SU-DHL-6 (cell line): ENCODE measurements around the gene PRKCE.

Experiments used
- H2AFZ ChIP-seq: fragments of 200-600 bp; sonication (generic); 2 replicates; pipeline ENCODE4 v1.6.1; 2014; ENCODE audit warnings: low read depth, mild to moderate bottlenecking, moderate library complexity, mixed read lengths, antibody characterized with exemption, low read length; ENCODE audit not compliant: severe bottlenecking
- H3F3A ChIP-seq: fragments of 200-600 bp; shearing (Covaris generic); 2 replicates; pipeline ENCODE4 v1.6.0; 2016; ENCODE audit warnings: antibody characterized with exemption, mild to moderate bottlenecking; ENCODE audit not compliant: insufficient read depth
- H3K27ac ChIP-seq: fragments of 200-600 bp; sonication (generic); 2 replicates; pipeline ENCODE4 v1.5.1; 2016; ENCODE audit warnings: low read depth, mild to moderate bottlenecking, low read length, moderate library complexity, mixed read lengths
- H3K27me3 ChIP-seq: fragments of 200-600 bp; sonication (generic), shearing (Covaris generic); 2 replicates; pipeline ENCODE4 v1.6.0; 2014; ENCODE audit warnings: mild to moderate bottlenecking, low read length
- H3K36me3 ChIP-seq: fragments of 200-600 bp; sonication (generic); 2 replicates; pipeline ENCODE4 v1.6.1; 2014; ENCODE audit warnings: mild to moderate bottlenecking, low read length, mixed read lengths
- H3K4me2 ChIP-seq: fragments of 300-600, 200-600 bp; shearing (Covaris generic), sonication (generic); 2 replicates; pipeline ENCODE4 v1.6.0; 2014; ENCODE audit warnings: low read length, low read depth, mild to moderate bottlenecking; ENCODE audit not compliant: poor library complexity, severe bottlenecking
- H3K4me3 ChIP-seq: fragments of 200-600 bp; sonication (generic); 2 replicates; pipeline ENCODE4 v1.5.1; 2014; ENCODE audit warnings: antibody characterized with exemption, low read length, mild to moderate bottlenecking, mixed read lengths; ENCODE audit not compliant: insufficient read depth, poor library complexity, severe bottlenecking
- H3K79me2 ChIP-seq: fragments of 200-600 bp; sonication (generic); 2 replicates; pipeline ENCODE4 v1.6.1; 2014; ENCODE audit warnings: mild to moderate bottlenecking, low read length, moderate library complexity; ENCODE audit not compliant: insufficient read depth
- H3K9ac ChIP-seq: fragments of 200-600 bp; sonication (generic); 2 replicates; pipeline ENCODE4 v1.7.0; 2014; ENCODE audit warnings: mild to moderate bottlenecking, low read length
- H3K9me2 ChIP-seq: fragments of 200-600 bp; sonication (generic); replicated peaks from 2 replicates; pipeline ENCODE4 v1.6.1; 2014; ENCODE audit warnings: low read length; ENCODE audit not compliant: insufficient read depth
- H3K9me3 ChIP-seq: fragments of 200-600 bp; sonication (generic); 2 replicates; pipeline ENCODE4 v1.6.1; 2014; ENCODE audit warnings: low read length, mixed read lengths; ENCODE audit not compliant: insufficient read depth
- H4K20me1 ChIP-seq: fragments of 200-600 bp; sonication (generic); 2 replicates; pipeline ENCODE4 v1.6.1; 2014; ENCODE audit warnings: low read depth, mild to moderate bottlenecking, antibody characterized with exemption, low read length, moderate library complexity, mixed read lengths
- EZH2phosphoT487 ChIP-seq: fragments of 200-600 bp; sonication (generic), shearing (Covaris generic); conservative IDR thresholded peaks from 2 replicates; pipeline ENCODE4 v1.6.1; 2018; ENCODE audit warnings: mild to moderate bottlenecking, antibody characterized with exemption, low read length, moderate library complexity, mixed read lengths
- TF ChIP-seq, protein P1 (sequence below): fragments of 200-600 bp; sonication (generic); IDR thresholded peaks from one replicate; pipeline ENCODE4 v1.5.1; 2017; ENCODE audit warnings: antibody characterized with exemption, mild to moderate bottlenecking, low read length, moderate library complexity; ENCODE audit not compliant: insufficient read depth, poor library complexity, severe bottlenecking

PRKCE gene

DNA sequence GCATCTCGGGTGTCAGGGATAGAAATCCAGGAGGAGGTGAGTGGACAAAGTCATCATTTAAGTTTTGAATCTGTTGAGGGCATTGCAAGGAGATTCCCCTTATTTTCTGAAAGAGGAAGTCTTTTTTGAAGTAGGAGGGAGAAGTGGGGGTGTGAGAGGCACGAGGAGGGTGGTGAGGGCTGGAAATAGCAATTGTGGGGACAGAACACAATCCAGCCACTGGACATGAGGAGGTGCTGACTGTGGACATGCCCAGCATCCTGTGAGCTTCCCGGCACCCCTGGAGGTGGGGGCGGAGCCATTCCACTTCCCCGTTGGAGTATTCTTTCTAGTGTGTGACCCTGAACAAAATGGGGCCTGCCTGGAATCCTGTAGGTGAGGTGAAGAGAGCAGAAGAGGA lies 335.0 kb downstream of the PRKCE start:
- Histone ChIP-seq H3K9ac (no peak overlapping the region), H3K4me3 (no peak overlapping the region), H2AFZ (no peak overlapping the region), H3K27me3 (no peaks in the 10 kb centered on the region), H4K20me1 (no peaks in the 10 kb centered on the region), H3K9me2 (no peaks in the 10 kb centered on the region), H3F3A (no peaks in the 10 kb centered on the region), H3K4me2 (no peak overlapping the region), H3K36me3 (no peaks in the 10 kb centered on the region), H3K9me3 (no peaks in the 10 kb centered on the region), H3K79me2 (no peaks in the 10 kb centered on the region), H3K27ac (no peak overlapping the region)
- TF ChIP-seq EZH2phosphoT487: no peak
- TF ChIP-seq, protein P1, sequence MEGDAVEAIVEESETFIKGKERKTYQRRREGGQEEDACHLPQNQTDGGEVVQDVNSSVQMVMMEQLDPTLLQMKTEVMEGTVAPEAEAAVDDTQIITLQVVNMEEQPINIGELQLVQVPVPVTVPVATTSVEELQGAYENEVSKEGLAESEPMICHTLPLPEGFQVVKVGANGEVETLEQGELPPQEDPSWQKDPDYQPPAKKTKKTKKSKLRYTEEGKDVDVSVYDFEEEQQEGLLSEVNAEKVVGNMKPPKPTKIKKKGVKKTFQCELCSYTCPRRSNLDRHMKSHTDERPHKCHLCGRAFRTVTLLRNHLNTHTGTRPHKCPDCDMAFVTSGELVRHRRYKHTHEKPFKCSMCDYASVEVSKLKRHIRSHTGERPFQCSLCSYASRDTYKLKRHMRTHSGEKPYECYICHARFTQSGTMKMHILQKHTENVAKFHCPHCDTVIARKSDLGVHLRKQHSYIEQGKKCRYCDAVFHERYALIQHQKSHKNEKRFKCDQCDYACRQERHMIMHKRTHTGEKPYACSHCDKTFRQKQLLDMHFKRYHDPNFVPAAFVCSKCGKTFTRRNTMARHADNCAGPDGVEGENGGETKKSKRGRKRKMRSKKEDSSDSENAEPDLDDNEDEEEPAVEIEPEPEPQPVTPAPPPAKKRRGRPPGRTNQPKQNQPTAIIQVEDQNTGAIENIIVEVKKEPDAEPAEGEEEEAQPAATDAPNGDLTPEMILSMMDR: no peak

- Histone ChIP-seq H3K27me3 (no peaks in the 10 kb centered on the region), H3K9ac (no peak overlapping the region), H3F3A (no peaks in the 10 kb centered on the region), H3K9me3 (no peaks in the 10 kb centered on the region), H4K20me1 (no peaks in the 10 kb centered on the region), H3K27ac (no peak overlapping the region), H3K36me3 (no peaks in the 10 kb centered on the region), H3K4me3 (no peak overlapping the region), H3K4me2 (no peak overlapping the region), H3K79me2 (no peaks in the 10 kb centered on the region), H3K9me2 (no peaks in the 10 kb centered on the region), H2AFZ (no peak overlapping the region)
- no peak for TF ChIP-seq EZH2phosphoT487
- TF ChIP-seq, protein P1: no peak
Measured at GRCh38 chr2:45987856-45988255, 336.4 kb downstream of the PRKCE start.

- H3K9ac ChIP-seq: no peak overlapping the region
- no peaks in the 10 kb centered on the region for H3K36me3 ChIP-seq
Measured at GRCh38 chr2:45988879-45989278, 337.4 kb downstream of the PRKCE start.

GRCh38 chr2:45990131-45990530 lies 338.7 kb downstream of the PRKCE start:
- Histone ChIP-seq H3F3A (no peaks in the 10 kb centered on the region), H3K9me3 (no peaks in the 10 kb centered on the region), H3K4me2 (no peak overlapping the region), H4K20me1 (no peaks in the 10 kb centered on the region), H3K9me2 (no peaks in the 10 kb centered on the region), H3K9ac (no peak overlapping the region), H3K27ac (no peak overlapping the region), H3K79me2 (no peaks in the 10 kb centered on the region), H3K36me3 (no peaks in the 10 kb centered on the region), H3K27me3 (no peaks in the 10 kb centered on the region), H3K4me3 (no peak overlapping the region), H2AFZ (no peak overlapping the region)
- TF ChIP-seq EZH2phosphoT487: no peak
- TF ChIP-seq, protein P1: no peak

More at GRCh38 chr2:45988879-45989278, 337.4 kb downstream of the PRKCE start:
- H3K4me3 ChIP-seq: no peak overlapping the region
- no peak for TF ChIP-seq EZH2phosphoT487
- no peaks in the 10 kb centered on the region for H3K27me3 ChIP-seq
- H3K27ac ChIP-seq: no peak overlapping the region
- no peak overlapping the region for H3K4me2 ChIP-seq
- no peaks in the 10 kb centered on the region for H3K79me2 ChIP-seq
- no peaks in the 10 kb centered on the region for H3K9me2 ChIP-seq
- H4K20me1 ChIP-seq: no peaks in the 10 kb centered on the region
- H3F3A ChIP-seq: no peaks in the 10 kb centered on the region
- H2AFZ ChIP-seq: no peak overlapping the region
- H3K9me3 ChIP-seq: no peaks in the 10 kb centered on the region
